Measurements from ENCODE around the gene PER3.

- TF ChIP-seq POLR2A (IDR thresholded peaks at IDR 0.05): no peak
- no peak for TF ChIP-seq CTCF (IDR thresholded peaks at IDR 0.05)
These were observed 16.9 kb upstream of the PER3 start for GRCh38 chr1:7767176-7767575.
